Liver (tissue), 9 donors: ENCODE data around the gene SLC27A6. TPM values are rescaled to one million over a fixed set of nuclear protein-coding genes. Genes with fewer than 3 reads are reported as not detected.

Source experiments
- DNase-seq: peaks from one replicate; pipeline ENCODE4 v3.0.0-alpha.2; 2017; ENCODE audit warnings: low spot score
- H3K27ac ChIP-seq, 2 donors: one replicate each; pipeline ENCODE4 v1.7.0; 2013; ENCODE audit warnings: inconsistent platforms in 2 of 2, low read length in 2 of 2, control low read depth in 1 of 2, low read depth in 1 of 2, mild to moderate bottlenecking in 1 of 2
- H3K27me3 ChIP-seq, 4 donors: one replicate each; pipeline versions ENCODE4 v1.6.1 to v1.7.0; 2013; ENCODE audit warnings: low read length in 3 of 4, inconsistent platforms in 1 of 4, mild to moderate bottlenecking in 1 of 4, moderate library complexity in 1 of 4; ENCODE audit not compliant: control insufficient read depth in 4 of 4, insufficient read depth in 4 of 4
- H3K36me3 ChIP-seq, 4 donors: one replicate each; pipeline versions ENCODE4 v1.6.1 to v1.7.0; 2013; ENCODE audit warnings: low read length in 3 of 4, mild to moderate bottlenecking in 3 of 4, low read depth in 1 of 4, moderate library complexity in 1 of 4; ENCODE audit not compliant: control insufficient read depth in 4 of 4, insufficient read depth in 3 of 4
- H3K4me1 ChIP-seq, 4 donors: one replicate each; pipeline versions ENCODE4 v1.6.1 to v1.7.0; 2013; ENCODE audit warnings: low read length in 3 of 4, mild to moderate bottlenecking in 3 of 4, moderate library complexity in 1 of 4; ENCODE audit not compliant: control insufficient read depth in 4 of 4, insufficient read depth in 4 of 4
- H3K4me3 ChIP-seq, 3 donors: one replicate each; pipeline versions ENCODE4 v1.6.1 to v1.7.0; 2013; ENCODE audit warnings: low read length in 3 of 3, control low read depth in 1 of 3, low read depth in 1 of 3, mild to moderate bottlenecking in 1 of 3
- H3K9ac ChIP-seq, 2 donors: one replicate each; pipeline ENCODE4 v1.7.0; 2013; ENCODE audit warnings: low read length in 2 of 2, mild to moderate bottlenecking in 2 of 2, moderate library complexity in 2 of 2, control low read depth in 1 of 2, low read depth in 1 of 2
- H3K9me3 ChIP-seq, 4 donors: one replicate each; pipeline versions ENCODE4 v1.6.1 to v1.7.0; 2013; ENCODE audit warnings: low read length in 3 of 4; ENCODE audit not compliant: control insufficient read depth in 4 of 4
- EGR1 ChIP-seq, 2 donors: IDR thresholded peaks; 2 replicates each; pipeline ENCODE4 v1.6.1; 2016 to 2018; ENCODE audit warnings: antibody characterized with exemption in 2 of 2, low read depth in 2 of 2
- FOXA2 ChIP-seq: IDR thresholded peaks from 2 replicates; pipeline ENCODE4 v1.6.1; 2016; ENCODE audit warnings: antibody characterized with exemption
- GABPA ChIP-seq, 2 donors: IDR thresholded peaks in 1 of 2; conservative IDR thresholded peaks in 1 of 2; 2 replicates each; pipeline ENCODE4 v1.6.1; 2016; ENCODE audit warnings: antibody characterized with exemption in 2 of 2, mild to moderate bottlenecking in 1 of 2, moderate library complexity in 1 of 2
- HNF4A ChIP-seq, 2 donors: conservative IDR thresholded peaks; 2 replicates each; pipeline ENCODE4 v1.6.1; 2016; ENCODE audit warnings: antibody characterized with exemption in 2 of 2, mild to moderate bottlenecking in 2 of 2
- HNF4G ChIP-seq: IDR thresholded peaks from 2 replicates; pipeline ENCODE4 v1.6.1; 2016; ENCODE audit warnings: antibody characterized with exemption
- JUND ChIP-seq, 2 donors: IDR thresholded peaks; 2 replicates each; pipeline ENCODE4 v1.6.1; 2016; ENCODE audit warnings: antibody characterized with exemption in 2 of 2
- MAX ChIP-seq: IDR thresholded peaks from 2 replicates; pipeline ENCODE4 v1.6.1; 2016; ENCODE audit warnings: antibody characterized with exemption
- NR2F2 ChIP-seq: IDR thresholded peaks from 2 replicates; pipeline ENCODE4 v1.6.1; 2016; ENCODE audit warnings: antibody characterized with exemption
- RAD21 ChIP-seq, 2 donors: IDR thresholded peaks; 2 replicates each; pipeline ENCODE4 v1.6.1; 2016; ENCODE audit warnings: antibody characterized with exemption in 2 of 2, mild to moderate bottlenecking in 2 of 2
- REST ChIP-seq: IDR thresholded peaks from 2 replicates; pipeline ENCODE4 v1.6.1; 2016; ENCODE audit warnings: antibody characterized with exemption, mild to moderate bottlenecking
- RXRA ChIP-seq, 2 donors: IDR thresholded peaks; 2 replicates each; pipeline ENCODE4 v1.6.1; 2017 to 2018; ENCODE audit warnings: antibody characterized with exemption in 2 of 2, mild to moderate bottlenecking in 1 of 2
- SP1 ChIP-seq: IDR thresholded peaks from 2 replicates; pipeline ENCODE4 v1.6.1; 2018; ENCODE audit warnings: antibody characterized with exemption, mild to moderate bottlenecking
- TAF1 ChIP-seq: conservative IDR thresholded peaks from 2 replicates; pipeline ENCODE4 v1.6.1; 2016; ENCODE audit warnings: antibody characterized with exemption, mild to moderate bottlenecking
- YY1 ChIP-seq: IDR thresholded peaks from 2 replicates; pipeline ENCODE4 v1.6.1; 2016; ENCODE audit warnings: antibody characterized with exemption, mild to moderate bottlenecking
- ZBTB33 ChIP-seq: IDR thresholded peaks from 2 replicates; pipeline ENCODE4 v1.6.1; 2016; ENCODE audit warnings: antibody characterized with exemption
- WGBS: extraction: QIAGEN DNeasy Blood & Tissue Kit; methylation state at CpG from one replicate; pipeline ENCODE4 v1.1.7; 2013; 5-methylcytosine and 5-hydroxymethylcytosine counted together
- polyA plus RNA-seq, 2 donors: library from polyadenylated mRNA; stranded (reverse) in 1 of 2; unstranded in 1 of 2; fragments of 200-250 nt in 1 of 2; fragments of >200 nt in 1 of 2; fragmentation: Nextera tagmentation in 1 of 2; extraction: Ambion mirVana in 1 of 2; gene quantifications; one replicate each; pipeline versions ENCODE4 v1.2.1 to v1.2.3, GENCODE V29; 2013 to 2015
- total RNA-seq, 2 donors: library from RNA; depleted of rRNA; stranded (reverse); fragments of >200 nt; gene quantifications; one replicate each; pipeline ENCODE4 v1.2.3, GENCODE V29; 2014
- donor health status: healthy.
- donor health status: healthy.
- donor health status: healthy.
- donor health status: healthy.
- donor health status: healthy.

The SLC27A6 gene
- total and polyA plus RNA-seq, 4 donors: 0.05 TPM; not detected in 3

- H3K4me1 ChIP-seq: no peaks in the 10 kb centered on the region
- TF ChIP-seq MAX (no peak), HNF4G (no peak), GABPA (IDR thresholded peaks at IDR 0.05 in 1 of 2, conservative IDR thresholded peaks at IDR 0.05 in 1 of 2) (no peak), JUND (IDR thresholded peaks at IDR 0.05) (no peak), SP1 (no peak), FOXA2 (no peak), REST (no peak), RAD21 (IDR thresholded peaks at IDR 0.05) (no peak), YY1 (no peak)
- no peak overlapping the region for H3K27ac ChIP-seq
- WGBS: 87% methylated on average over 3 of the region's 3 CpGs
- H3K36me3 ChIP-seq: no peaks in the 10 kb centered on the region
- H3K27me3 ChIP-seq: no peaks in the 10 kb centered on the region
- no peak for DNase-seq
- H3K9ac ChIP-seq: no peak overlapping the region
- no peaks in the 10 kb centered on the region for H3K9me3 ChIP-seq
- no peak overlapping the region for H3K4me3 ChIP-seq
Measured at GRCh38 chr5:129073111-129073510, 107.8 kb downstream of the SLC27A6 start.

GRCh38 chr5:129074903-129075302 lies 109.6 kb downstream of the SLC27A6 start:
- no peaks in the 10 kb centered on the region for H3K9me3 ChIP-seq
- TF ChIP-seq HNF4A (conservative IDR thresholded peaks at IDR 0.05) (no peak), YY1 (no peak), RAD21 (IDR thresholded peaks at IDR 0.05) (no peak), EGR1 (IDR thresholded peaks at IDR 0.05; ENCODE audit: low read depth in 2 of 2) (no peak), REST (no peak), JUND (IDR thresholded peaks at IDR 0.05) (no peak), TAF1 (no peak), RXRA (IDR thresholded peaks at IDR 0.05) (no peak), NR2F2 (no peak), ZBTB33 (no peak)
- no peaks in the 10 kb centered on the region for H3K27me3 ChIP-seq
- DNase-seq: no peak
- no peaks in the 10 kb centered on the region for H3K36me3 ChIP-seq
- H3K27ac ChIP-seq: no peak overlapping the region
- no peak overlapping the region for H3K9ac ChIP-seq
- no peak overlapping the region for H3K4me3 ChIP-seq
- H3K4me1 ChIP-seq: no peaks in the 10 kb centered on the region
- WGBS: 75% methylated on average over 4 of the region's 4 CpGs
